ENCODE measurements around the gene SLC25A38. TPM values are rescaled to one million over a fixed set of nuclear protein-coding genes. Genes with fewer than 3 reads are reported as not detected.

The SLC25A38 gene
- total and polyA plus RNA-seq, 9 of the 15 experiments (the other 6 are each of a cell fraction or from before 2014, with no cell fraction given) = 13.5 to 51.1 (median 30.6) TPM

- TF ChIP-seq E4F1 (CRISPR knock-in tag; IDR thresholded peaks at IDR 0.05; ENCODE audit: borderline replicate concordance) (no peak), GTF2A2 (tag; IDR thresholded peaks at IDR 0.05) (no peak), ZNF584 (CRISPR knock-in tag; IDR thresholded peaks at IDR 0.05; ENCODE audit: low read depth) (no peak), MNT (conservative IDR thresholded peaks at IDR 0.05) (no peak), ZNF785 (CRISPR knock-in tag; IDR thresholded peaks at IDR 0.05) (no peak), PML (IDR thresholded peaks at IDR 0.05; ENCODE audit: low read length) (peak; percentile 41; the same call in 1 of the 2 replicates), ATF3 (IDR thresholded peaks at IDR 0.05) (no peak), ATF3 (CRISPR knock-in tag; conservative IDR thresholded peaks at IDR 0.05) (no peak), TRIM24 (IDR thresholded peaks at IDR 0.05) (peak in 1 of 2 experiments; percentile 74; a peak in 1 of 4 replicates), ZNF436 (CRISPR knock-in tag; IDR thresholded peaks at IDR 0.05) (no peak), TEAD4 (IDR thresholded peaks at IDR 0.05; ENCODE audit: low read length) (peak; percentile 78), TEAD4 (CRISPR knock-in tag; IDR thresholded peaks at IDR 0.05; ENCODE audit: borderline replicate concordance) (no peak), ZNF75A (CRISPR knock-in tag; IDR thresholded peaks at IDR 0.05) (no peak), CHD4 (IDR thresholded peaks at IDR 0.05; ENCODE audit: insufficient read depth, insufficient replicate concordance, low read depth, low read length, poor library complexity, severe bottlenecking) (no peak), THRA (IDR thresholded peaks at IDR 0.05) (no peak), BHLHE40 (IDR thresholded peaks at IDR 0.05; ENCODE audit: low read length) (no peak), ZFPM2 (CRISPR knock-in tag; IDR thresholded peaks at IDR 0.05) (no peak), JUND (IDR thresholded peaks at IDR 0.05; ENCODE audit: borderline replicate concordance, low read depth, low read length) (no peak), JUND (tag; IDR thresholded peaks at IDR 0.05; ENCODE audit: borderline replicate concordance, low read depth, low read length) (0 out of 3 replicates have a peak, but pooled peaks have one; percentile 55), GATA2 (CRISPR knock-in tag; IDR thresholded peaks at IDR 0.05) (peak; percentile 62; the same call in 1 of the 2 replicates)
These were observed 36.2 kb upstream of the SLC25A38 start (continued) for GRCh38 chr3:39346785-39347585.

Measured in K562 (cell line).